GM19351 (cell line): ENCODE results near the gene RTEL1.
"Not testable (repeated sequence)": the region's sequence is repeated elsewhere in the genome, so short reads cannot be mapped to it uniquely, and the experiment has no call there.

ENCODE experiments used
- ATAC-seq: cut with Tn5 transposase; IDR thresholded peaks from one replicate; pipeline ENCODE4 v1.9.1; 2021; ENCODE audit warnings: mild to moderate bottlenecking, moderate library complexity; ENCODE audit not compliant: unreplicated experiment

RTEL1 gene

DNA sequence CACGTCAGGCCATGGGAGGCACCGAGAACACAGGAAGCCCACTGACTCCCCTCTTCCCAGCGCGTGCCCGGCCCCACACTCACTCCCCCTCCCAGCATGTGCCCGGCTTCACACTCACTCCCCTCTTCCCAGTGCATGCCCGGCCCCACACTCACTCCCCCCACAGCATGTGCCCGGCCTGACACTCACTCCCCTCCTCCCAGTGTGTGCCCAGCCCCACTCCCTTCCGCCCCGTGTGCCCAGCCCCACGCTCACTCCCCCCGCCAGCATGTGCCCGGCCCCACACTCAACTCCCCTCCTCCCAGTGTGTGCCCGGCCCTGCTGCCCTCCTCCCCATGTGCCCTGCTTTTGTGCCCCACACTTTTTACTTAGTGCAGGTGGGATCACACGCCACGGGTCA is 9.7 kb downstream of the RTEL1 start:
- ATAC-seq = no peak

DNA sequence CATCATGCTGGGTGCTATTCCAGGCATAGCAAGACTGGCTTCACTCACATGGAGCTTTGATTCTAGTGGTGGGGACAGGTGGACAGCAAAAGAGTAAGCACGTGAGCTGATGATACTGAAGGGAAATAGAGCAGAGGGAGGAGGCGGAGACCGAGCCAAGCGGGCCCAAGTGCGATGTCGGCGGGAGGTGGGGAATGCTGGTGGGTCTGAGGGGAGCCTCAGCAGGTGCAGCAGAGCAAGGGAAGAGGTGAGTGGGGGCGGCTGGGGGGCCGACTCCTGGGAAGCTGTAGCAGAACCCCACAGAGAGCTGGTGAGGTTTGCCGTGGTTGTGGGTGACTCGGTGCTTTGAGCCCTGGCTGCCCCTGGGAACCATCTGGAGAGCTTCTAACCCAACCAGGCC is 10.2 kb downstream of the RTEL1 start:
- no peak for ATAC-seq

DNA sequence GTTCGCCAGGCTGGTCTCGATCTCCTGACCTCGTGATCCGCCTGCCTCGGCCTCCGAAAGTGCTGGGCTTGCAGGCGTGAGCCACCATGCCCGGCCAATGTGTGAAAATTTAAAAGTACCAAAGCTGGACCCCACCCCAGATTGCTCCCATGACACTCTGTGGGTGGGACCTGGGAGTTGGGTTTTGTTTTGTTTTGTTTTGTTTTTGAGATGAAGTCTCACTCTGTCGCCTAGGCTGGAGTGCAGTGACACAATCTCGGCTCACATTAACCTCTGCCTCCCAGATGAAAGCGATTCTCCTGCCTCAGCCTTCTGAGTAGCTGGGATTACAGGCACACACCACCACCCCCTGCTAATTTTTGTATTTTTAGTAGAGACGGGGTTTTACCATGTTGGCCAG is 13.6 kb downstream of the RTEL1 start:
- not testable (repeated sequence) for ATAC-seq

DNA sequence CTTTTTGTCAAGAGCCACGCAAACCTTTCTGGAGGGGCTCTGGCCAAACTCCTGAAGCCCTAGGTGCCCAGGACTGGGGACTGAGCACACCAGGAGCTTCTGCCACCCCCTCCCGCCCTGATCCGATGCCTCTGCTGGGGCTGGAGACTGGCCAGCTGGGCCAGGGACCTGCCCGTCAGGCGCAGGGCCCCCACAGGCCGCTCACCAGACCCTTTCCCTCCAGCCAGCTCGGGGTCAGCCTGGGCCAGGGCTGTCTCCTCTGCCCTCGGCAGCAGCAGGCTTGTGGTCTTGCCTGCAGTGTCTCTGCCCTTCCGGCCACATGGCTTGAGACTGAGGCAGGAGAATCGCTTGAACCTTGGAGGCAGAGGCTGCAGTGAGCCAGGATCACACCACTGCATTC is 14.6 kb downstream of the RTEL1 start:
- no peak for ATAC-seq

DNA sequence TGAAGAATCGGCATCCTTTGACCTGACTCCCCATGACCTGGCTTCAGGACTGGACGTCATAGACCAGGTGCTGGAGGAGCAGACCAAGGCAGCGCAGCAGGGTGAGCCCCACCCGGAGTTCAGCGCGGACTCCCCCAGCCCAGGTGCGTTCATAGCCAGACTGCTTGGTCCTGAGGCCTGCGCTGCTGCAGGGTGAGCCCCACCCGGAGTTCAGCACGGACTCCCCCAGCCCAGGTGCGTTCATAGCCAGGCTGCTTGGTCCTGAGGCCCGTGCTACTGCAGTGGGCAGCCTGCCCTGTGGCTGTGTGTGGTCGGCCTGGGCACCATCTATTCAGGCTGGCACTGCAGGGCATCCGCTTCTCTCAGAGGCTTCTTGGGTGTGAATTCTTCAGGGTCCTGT is 15.8 kb downstream of the RTEL1 start:
- ATAC-seq = no peak

DNA sequence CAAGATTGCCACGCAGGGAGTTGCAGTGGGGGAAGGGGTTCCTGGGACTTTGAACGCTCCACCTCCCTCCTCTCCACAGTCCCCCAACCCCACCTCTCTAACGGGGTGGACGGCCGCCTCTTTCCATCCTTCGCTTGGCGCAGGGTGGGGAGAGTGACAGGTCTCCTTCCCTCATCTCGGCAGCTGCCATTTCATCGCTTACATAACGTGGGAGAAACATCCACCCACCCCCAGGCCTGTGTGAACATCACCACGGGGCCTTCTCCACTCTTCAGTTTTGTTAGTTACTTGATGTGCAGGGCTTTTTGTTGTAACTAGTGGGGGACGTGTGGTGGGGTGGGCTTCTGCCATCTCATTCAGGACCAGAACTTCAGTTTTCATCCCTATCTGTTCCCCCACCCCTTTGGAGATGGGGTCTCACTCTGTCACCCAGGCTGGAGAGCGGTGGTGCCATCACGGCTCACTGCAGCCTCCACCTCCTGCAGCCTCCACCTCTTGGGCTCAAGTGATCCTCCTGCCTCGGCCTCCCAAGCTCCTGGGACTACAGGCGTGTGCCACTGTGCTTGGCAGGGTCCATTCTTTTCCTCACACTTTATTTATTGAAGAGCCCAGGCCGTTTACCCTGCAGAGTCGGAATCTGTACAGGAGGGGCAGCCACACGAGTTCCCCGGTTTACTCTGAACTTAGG is 17.7 kb downstream of the RTEL1 start:
- no peak for ATAC-seq

DNA sequence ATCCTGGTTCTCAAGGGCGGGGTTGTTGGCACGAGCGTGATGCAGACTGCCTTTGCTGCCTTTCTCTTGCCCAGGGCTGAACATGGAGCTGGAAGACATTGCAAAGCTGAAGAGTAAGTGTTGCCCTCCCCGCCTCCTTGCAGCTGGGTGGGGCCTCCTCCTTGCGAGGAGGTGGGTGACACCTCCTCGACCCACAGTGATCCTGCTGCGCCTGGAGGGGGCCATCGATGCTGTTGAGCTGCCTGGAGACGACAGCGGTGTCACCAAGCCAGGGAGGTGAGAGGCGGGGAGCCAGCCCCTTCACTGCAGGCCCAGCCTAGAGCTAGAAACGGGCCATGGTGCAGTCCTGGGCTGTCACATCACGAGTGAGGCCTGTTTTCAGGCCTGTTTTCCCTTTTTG is 20.0 kb downstream of the RTEL1 start:
- no peak for ATAC-seq

DNA sequence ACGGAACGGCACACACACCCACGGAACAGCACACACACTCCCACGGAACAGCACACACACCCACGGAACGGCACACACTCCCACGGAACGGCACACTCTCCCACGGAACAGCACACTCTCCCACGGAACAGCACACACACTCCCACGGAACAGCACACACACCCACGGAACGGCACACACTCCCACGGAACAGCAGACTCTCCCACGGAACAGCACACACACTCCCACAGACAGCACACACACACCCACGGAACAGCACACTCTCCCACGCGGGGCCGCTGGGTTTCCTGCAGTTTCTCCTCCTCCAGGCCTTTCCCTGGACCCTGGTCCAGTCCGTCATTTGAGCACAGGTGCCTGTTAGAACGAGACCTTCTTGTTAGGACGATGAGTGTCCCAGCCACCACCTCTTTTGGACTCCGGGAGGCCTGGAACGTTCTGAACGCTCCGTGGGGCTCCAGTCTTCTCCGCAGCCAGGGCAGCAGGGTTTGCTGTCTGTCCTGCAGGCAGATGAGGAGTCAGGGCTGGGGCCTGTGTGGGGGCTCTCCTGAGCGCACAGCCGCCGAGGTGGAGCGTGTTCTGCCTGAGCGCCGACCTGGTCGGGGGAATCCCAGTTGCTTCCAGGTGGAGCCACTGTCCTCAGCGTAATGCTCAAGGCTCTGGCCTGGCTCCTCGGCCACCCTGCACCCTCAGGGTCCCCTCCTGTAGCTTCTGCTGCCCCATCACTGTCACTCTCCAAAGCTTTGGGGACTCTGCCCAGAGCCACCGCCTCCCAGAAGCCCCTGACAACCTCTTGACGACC is 20.8 kb downstream of the RTEL1 start:
- no peak for ATAC-seq

DNA sequence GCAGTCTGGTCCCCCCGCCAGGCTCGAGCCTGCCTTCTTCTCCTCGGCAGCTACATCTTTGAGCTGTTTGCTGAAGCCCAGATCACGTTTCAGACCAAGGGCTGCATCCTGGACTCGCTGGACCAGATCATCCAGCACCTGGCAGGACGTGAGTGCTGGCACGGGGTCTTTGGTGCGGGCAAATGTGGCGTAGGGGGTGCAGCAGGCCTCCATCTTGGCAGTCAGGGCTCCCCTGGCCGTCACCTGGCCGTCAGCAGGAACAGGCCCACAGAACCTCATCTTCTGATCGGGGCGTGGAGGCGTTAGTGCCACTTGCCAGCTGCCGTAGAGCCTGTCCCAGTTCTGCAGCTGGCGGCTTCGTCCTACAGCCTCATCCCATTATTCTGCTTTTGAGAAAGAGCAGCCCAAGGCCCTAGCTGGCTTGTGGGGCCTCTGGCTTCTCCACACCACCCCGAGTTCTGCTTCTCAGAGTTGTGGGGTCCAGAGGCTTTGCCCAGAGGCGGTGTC is 21.7 kb downstream of the RTEL1 start:
- ATAC-seq = no peak

DNA sequence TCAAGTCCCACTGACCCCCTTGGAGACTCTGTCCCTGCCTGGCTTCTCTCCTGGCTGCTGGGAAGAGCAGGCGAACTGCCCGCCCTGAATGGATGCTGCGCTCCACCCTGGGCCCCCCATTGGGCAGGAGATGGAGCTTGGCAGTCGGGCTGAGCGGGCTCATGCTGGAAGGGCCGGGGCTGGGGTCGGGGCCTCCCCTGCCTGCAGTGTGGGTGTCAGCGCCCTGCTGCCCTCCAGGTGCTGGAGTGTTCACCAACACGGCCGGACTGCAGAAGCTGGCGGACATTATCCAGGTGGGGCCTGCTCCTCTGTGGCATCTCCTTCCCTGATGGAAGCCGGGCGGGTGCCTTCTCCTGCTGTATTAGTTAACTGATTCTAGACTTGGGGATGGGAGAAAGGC is 22.3 kb downstream of the RTEL1 start:
- ATAC-seq = no peak

DNA sequence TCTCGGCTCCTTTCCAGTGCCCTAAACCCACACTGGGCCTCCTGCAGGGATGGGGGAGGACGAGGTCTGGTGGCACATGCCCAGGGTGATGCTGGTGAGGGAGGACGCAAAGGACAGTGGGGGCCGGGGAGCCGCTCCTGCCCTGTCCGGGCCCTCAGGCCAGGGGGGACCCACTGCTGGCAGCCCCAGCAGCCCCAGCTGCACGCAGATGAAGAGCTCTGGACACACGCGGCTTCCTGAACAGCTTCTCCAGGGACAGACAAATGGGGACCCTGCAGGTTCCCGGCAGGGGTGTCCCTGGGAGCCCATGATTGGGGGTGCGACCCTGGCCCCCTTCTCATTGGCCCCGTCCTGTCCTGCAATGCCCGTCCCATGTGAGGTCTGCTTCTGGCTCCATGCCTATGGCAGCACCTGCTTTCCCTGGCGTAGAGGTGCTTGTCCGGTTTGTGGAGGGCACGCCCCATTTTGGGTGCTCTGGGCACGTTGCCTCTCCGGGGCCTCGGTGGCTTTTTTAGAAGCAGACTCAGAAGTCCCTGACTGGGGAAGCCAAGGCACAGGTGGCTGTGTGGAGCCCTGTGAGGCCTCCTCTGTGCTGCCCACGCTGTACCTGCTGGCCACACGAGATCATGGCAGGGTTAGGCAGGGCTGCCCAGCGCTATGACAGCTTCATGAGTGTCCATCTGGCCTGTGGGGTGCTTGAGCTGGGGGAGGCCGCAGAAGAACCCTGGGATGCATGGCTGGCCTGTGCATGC is 22.9 kb downstream of the RTEL1 start:
- no peak for ATAC-seq

DNA sequence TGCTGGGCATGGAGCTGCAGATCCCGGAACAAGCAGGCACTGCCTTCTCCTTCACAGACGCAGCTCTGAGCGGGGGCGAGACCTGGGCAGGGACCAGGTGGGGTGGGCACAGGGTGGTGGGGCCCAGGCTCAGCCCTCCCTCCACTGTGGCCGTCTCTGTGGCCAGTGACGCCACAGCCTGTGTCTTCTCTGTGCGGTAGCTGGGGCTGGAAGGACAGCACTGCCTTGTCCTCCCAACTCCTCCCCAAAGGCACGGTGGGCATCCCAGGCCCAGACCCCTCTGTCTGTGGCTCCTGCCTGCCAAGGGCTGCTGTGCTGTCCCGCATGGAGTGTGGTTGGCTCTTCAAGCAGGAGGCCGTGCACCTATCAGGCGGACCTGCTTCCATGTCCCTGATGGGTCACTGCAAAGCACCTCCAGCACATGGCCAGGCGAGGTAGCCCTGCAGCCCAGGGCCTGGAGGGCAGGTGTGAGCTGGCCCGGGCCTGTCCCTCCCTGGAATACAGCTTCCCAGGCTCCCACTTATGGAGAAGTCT is 23.6 kb downstream of the RTEL1 start:
- ATAC-seq = no peak

DNA sequence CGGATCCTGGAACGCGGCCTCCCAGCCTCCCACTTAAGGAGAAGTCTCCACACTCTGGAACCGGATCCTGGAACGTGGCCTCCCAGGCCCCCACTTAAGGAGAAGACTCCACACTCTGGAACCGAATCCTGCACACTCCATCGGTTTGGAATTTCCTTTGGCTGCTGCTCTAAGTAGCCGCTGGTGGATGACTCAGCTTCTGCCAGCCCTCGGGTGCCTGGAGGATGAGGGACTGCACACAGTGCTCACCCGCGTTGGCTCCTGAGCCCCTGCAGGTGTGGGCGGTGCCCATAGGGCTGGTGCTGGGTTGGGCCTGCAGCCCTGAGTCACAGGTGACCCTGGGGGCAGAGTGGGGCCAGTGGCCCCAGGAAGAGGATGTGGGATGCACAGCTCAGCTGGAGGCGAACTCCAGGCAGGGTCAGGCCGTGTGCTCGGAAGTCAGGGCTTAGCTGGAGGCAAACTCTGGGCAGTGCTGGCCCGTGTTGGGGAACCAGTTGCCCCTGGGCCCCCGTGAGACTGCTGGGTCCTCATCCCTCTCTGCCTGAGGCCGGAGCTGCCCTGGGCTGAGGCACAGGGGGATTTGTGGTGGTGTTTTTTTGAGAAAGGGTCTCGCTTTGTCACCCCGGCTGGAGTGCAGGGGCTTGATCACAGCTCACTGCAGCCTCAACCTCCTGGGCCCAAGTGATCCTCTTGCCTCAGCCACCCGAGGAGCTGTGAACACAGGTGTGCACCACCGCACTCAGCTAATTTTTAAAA is 24.4 kb downstream of the RTEL1 start:
- ATAC-seq = no peak

DNA sequence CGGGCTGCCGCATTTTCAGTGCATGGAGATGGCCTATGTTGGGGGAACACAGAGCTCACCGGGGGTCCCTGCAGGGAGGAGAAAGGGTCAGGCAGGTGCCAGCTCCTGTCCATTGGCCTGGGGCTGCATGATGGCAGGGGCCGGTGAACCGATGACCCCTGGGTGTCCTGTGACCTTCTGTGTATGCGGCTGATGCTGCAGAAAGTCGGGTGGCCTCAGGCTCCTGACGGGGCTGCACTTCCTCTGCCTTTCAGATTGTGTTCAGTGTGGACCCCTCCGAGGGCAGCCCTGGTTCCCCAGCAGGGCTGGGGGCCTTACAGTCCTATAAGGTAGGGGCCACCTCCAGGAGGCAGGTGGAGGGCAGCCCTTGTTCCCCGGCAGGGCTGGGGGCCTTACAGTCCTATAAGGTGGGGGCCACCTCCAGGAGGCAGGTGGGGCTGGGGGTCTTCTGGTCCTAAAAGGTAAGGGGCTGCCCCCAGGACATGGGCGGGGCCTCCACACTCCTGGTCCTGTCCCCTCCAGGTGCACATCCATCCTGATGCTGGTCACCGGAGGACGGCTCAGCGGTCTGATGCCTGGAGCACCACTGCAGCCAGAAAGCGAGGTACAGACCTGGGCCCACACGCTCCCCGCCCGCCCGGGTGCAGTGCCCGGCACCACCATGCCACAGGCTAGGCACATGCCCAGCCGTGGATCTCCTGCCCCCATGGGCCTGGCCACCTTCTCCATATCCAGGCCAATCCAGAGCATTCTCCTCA is 27.3 kb downstream of the RTEL1 start:
- ATAC-seq = no peak

DNA sequence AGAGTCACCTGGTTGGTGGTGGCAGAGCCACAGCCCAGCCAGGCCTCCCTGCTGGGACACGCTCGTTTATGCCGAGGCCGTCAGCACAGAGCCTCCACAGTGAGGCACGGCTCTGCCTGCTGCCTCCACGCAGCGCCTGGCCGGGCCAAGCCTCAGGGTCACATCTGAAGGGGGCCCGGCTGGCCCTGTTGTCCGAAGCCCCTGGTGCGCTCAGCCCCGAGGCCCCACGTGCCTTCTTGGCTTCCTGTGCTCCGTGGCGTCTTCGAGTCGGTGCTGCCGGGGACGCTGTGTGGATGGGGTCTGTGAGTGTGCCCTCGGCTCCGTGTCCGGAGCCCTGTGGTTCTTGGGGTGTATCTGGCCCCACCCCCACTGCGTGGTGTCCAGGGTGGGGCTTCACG is 28.0 kb downstream of the RTEL1 start:
- ATAC-seq = no peak

DNA sequence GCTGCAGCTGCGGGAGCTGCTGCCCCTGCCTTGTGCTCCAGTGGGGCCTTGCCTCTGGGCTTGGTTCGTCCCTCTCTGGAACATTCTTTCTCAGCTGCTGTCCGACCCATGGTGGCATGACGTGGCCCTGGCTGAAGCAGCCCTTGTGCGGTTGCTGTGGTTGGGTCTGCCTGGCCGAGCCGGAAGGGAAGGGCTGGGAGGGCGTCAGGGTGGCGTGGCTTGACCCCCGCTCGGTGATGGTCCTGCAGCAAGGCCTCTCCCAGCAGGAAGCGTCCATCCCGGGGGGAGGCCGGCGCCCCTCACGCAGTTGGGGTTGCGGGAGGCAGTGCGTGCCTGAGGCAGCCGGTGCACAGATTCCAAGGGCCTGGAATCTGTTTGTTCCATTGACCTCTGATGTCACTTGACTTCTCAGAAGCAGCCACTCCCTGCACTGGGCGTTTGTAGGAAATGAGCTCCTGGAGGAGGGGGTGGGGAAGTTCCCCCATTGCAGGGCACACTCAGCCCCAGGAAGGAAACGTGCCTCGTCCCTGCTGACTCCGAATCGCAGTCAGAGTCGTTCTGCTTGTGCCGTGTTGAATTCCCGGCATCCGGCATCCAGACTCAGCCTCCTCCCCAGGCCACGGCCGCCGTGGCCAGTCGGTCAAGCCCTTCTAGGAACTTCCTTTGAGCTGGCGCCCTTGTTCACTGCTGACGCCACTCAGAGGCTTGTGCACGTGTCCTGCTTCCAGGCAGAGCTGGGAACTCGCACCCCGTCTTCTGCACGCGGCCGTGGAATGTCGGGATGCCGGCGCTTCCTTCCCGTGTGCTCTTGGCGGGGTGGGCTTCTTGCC is 28.6 kb downstream of the RTEL1 start:
- no peak for ATAC-seq

DNA sequence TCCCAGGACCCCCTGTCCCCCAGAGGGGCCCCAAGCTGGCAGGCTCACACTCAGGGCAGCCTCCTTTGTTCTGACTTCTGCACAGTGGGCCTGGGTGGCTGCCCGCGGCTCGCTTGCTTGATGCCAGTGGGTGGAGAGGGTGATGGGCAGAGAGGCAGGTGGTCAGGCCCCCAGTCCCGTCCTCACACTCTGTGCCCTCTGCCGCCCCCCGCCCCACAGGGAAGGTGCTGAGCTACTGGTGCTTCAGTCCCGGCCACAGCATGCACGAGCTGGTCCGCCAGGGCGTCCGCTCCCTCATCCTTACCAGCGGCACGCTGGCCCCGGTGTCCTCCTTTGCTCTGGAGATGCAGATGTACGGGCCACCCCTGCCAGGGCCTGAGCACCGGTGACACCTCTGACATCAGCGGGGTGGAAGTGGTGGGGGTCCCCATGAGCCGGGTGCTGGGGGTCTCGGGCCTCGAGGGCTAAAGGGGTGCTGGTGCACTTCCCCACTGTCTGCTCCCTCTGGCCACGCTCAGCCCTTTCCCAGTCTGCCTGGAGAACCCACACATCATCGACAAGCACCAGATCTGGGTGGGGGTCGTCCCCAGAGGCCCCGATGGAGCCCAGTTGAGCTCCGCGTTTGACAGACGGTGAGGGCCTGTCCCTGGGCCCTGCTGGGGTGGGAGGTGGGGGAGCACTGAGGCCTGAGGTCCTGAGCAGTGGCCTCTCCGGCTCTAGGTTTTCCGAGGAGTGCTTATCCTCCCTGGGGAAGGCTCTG is 29.5 kb downstream of the RTEL1 start:
- ATAC-seq = no peak
